Activated T-helper 2 cell treated with anti-CD3 and anti-CD28 coated beads, Interferon-gamma antibody, Interleukin-2, Interleukin-4, amounts not matched to agents 10 μg/mL and 5 μg/mL and 100 μg/mL, durations not matched to agents 14 hours and 24 hours and 36 hours (primary cell): Measurements from ENCODE around the gene PAPSS1. TPM values are rescaled to one million over a fixed set of nuclear protein-coding genes. Genes with fewer than 3 reads are reported as not detected.

Source experiments
- DNase-seq: peaks from one replicate; pipeline ENCODE4 v3.0.0; 2021; ENCODE audit warnings: low spot score
- H3K27ac Mint-ChIP-seq: one replicate; pipeline ENCODE4 v1.8.0; 2021; ENCODE audit warnings: mixed read lengths
- H3K27me3 Mint-ChIP-seq: one replicate; pipeline ENCODE4 v1.8.0; 2021; ENCODE audit warnings: low read depth, mixed read lengths
- H3K36me3 Mint-ChIP-seq: one replicate; pipeline ENCODE4 v1.8.0; 2021; ENCODE audit warnings: low read depth, mixed read lengths
- H3K4me1 Mint-ChIP-seq: one replicate; pipeline ENCODE4 v1.8.0; 2021; ENCODE audit warnings: low read depth, mixed read lengths
- H3K4me3 Mint-ChIP-seq: one replicate; pipeline ENCODE4 v1.8.0; 2021; ENCODE audit warnings: low read depth, mild to moderate bottlenecking, moderate library complexity, mixed read lengths
- H3K9me3 Mint-ChIP-seq: one replicate; pipeline ENCODE4 v1.8.0; 2021; ENCODE audit warnings: mixed read lengths
- intact Hi-C: fragments of 100-400 bp; cut with micrococcal nuclease; formaldehyde crosslinking; loops from one replicate; pipeline ENCODE4 v1.15.1; 2023
- total RNA-seq: library from RNA; stranded (reverse); gene quantifications from 2 replicates; pipeline ENCODE4 v1.2.3, GENCODE V29; 2022

Gene PAPSS1
- total RNA-seq, 1 donor from 2014 or later, result 36.9 TPM

- Mint-ChIP-seq H3K27ac (no peak overlapping the region), H3K36me3 (no peaks in the 10 kb centered on the region), H3K4me1 (no peaks in the 10 kb centered on the region), H3K9me3 (no peaks in the 10 kb centered on the region), H3K27me3 (no peaks in the 10 kb centered on the region), H3K4me3 (no peak overlapping the region)
- no peak for DNase-seq
- intact Hi-C loops, result no loop called here
Observed at GRCh38 chr4:107589269-107589668, 130.8 kb downstream of the PAPSS1 start.

DNA sequence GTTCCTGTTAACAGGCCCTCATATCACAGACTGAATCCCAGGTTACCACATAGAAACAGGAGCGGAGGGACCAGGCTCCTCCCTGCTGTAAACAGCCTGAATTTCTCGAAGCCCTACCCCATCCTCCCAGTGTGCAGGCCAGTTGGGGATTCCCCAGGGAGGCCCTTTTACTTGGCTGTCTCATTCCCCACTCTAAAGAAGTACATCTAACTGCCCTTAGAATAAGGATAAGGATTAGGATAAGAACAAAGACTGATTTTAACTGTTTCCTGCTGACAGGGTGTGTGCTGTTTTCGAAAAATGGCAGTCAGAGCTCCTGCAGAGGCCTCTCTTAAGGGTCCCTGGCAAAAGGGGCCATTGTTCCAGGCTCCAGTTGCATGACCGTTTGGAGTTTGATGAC, 133.7 kb downstream of the PAPSS1 start:
- DNase-seq, result no peak
- Mint-ChIP-seq H3K4me3 (no peak overlapping the region), H3K4me1 (no peaks in the 10 kb centered on the region), H3K27me3 (peaks cover 3% of the 10 kb centered on the region), H3K9me3 (no peaks in the 10 kb centered on the region), H3K36me3 (no peaks in the 10 kb centered on the region), H3K27ac (no peak overlapping the region)
- intact Hi-C loops, result no loop called here

DNA sequence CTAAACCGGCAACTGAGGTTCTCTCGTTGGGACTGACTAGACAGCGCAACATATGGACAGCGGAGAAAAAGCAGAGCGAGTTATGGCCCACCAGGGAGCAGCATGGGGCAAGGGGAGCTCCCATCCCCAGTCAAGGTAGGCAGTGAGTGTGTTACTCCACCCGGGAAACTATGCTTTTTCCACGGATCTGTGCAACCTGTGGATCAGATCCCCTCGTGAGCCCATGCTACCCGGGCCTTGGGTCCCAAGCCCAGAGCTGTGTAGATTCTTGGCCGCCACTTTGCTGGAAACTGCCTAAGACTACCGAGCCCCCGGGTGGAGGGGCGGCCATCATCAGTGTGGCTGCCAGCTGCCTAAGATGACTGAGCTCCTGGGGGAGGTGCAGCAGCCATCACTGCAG, 140.9 kb downstream of the PAPSS1 start:
- no peaks in the 10 kb centered on the region for H3K4me1 Mint-ChIP-seq
- H3K27ac Mint-ChIP-seq, result no peak overlapping the region
- H3K36me3 Mint-ChIP-seq, result no peaks in the 10 kb centered on the region
- intact Hi-C loops, result no loop called here
- H3K4me3 Mint-ChIP-seq, result no peak overlapping the region
- H3K27me3 Mint-ChIP-seq, result peaks cover 3% of the 10 kb centered on the region
- H3K9me3 Mint-ChIP-seq, result no peaks in the 10 kb centered on the region
- no peak for DNase-seq

DNA sequence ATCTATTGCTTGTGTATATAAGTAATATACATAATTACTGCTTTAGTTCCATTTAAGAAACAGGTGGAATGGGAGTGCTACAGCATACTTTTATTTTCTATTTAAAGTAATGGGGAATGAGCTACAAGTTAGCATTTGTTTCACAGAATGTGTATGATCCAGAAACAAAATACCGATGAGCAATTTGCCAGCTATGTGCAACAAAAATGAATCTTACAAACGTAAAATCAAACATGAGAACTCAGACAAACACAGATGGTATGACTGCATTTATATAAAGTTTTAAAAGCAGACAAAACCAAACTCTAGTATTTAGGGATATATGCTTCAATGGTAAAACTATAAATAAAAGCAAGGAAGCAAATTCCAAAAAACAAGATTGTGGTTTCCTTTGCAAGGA, 141.7 kb downstream of the PAPSS1 start:
- no peak overlapping the region for H3K27ac Mint-ChIP-seq
- H3K27me3 Mint-ChIP-seq, result peaks cover 3% of the 10 kb centered on the region
- DNase-seq, result no peak
- H3K4me1 Mint-ChIP-seq, result no peaks in the 10 kb centered on the region
- no peaks in the 10 kb centered on the region for H3K9me3 Mint-ChIP-seq
- H3K36me3 Mint-ChIP-seq, result no peaks in the 10 kb centered on the region
- intact Hi-C loops, result no loop called here
- H3K4me3 Mint-ChIP-seq, result no peak overlapping the region

- no peaks in the 10 kb centered on the region for H3K4me1 Mint-ChIP-seq
- peaks cover 3% of the 10 kb centered on the region for H3K27me3 Mint-ChIP-seq
- intact Hi-C loops, result no loop called here
- no peak overlapping the region for H3K27ac Mint-ChIP-seq
- no peak for DNase-seq
- H3K9me3 Mint-ChIP-seq, result no peaks in the 10 kb centered on the region
- H3K4me3 Mint-ChIP-seq, result no peak overlapping the region
- no peaks in the 10 kb centered on the region for H3K36me3 Mint-ChIP-seq
Observed at GRCh38 chr4:107577743-107578142, 142.3 kb downstream of the PAPSS1 start.

DNA sequence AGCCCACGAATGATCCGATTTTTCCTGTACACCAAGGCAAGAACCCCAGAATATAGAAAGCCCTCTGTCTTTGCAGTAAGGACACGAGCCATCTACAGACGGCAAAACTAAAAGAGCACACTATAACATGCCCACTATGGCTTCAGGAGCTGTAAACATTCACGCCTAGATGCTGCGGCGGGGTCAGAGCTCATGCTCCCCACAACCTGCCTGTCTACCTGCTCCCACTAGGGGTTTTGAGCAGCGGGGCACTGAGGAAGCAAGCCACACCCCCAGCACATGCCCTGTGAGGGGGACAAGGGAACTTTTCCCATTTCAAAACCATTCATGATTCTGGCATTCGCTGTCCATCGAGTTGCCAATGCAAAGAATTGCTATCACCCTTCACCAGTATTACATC, 144.8 kb downstream of the PAPSS1 start:
- Mint-ChIP-seq H3K36me3 (no peaks in the 10 kb centered on the region), H3K27ac (no peak overlapping the region), H3K4me3 (no peak overlapping the region), H3K4me1 (no peaks in the 10 kb centered on the region), H3K27me3 (no peaks in the 10 kb centered on the region), H3K9me3 (no peaks in the 10 kb centered on the region)
- no peak for DNase-seq
- intact Hi-C loops, result no loop called here

GRCh38 chr4:107572281-107572680, 147.8 kb downstream of the PAPSS1 start:
- Mint-ChIP-seq H3K9me3 (no peaks in the 10 kb centered on the region), H3K27ac (no peak overlapping the region), H3K4me3 (no peak overlapping the region), H3K36me3 (no peaks in the 10 kb centered on the region), H3K4me1 (no peaks in the 10 kb centered on the region), H3K27me3 (no peaks in the 10 kb centered on the region)
- intact Hi-C loops, result no loop called here
- DNase-seq, result no peak

DNA sequence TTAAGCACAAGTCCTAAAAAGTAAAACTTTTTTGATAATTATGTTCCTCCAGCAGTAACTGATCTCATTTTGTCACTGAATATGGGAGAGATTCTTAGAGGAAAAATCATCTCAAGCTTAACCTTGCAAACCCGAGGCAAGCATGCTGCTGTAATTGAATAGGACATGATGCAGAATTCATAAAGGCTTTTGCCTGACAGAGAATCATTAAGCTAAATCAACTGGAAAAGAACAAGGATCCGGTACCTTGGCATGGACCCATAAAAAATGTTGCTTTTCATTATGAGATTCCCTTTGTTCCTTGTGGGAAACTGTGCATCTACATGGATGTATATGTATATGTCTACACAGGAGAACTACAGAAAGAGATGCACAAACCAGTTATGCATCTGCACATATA, 149.1 kb downstream of the PAPSS1 start:
- intact Hi-C loops, result no loop called here
- Mint-ChIP-seq H3K36me3 (no peaks in the 10 kb centered on the region), H3K9me3 (no peaks in the 10 kb centered on the region), H3K27me3 (no peaks in the 10 kb centered on the region), H3K4me3 (no peak overlapping the region), H3K27ac (no peak overlapping the region), H3K4me1 (no peaks in the 10 kb centered on the region)
- DNase-seq, result no peak

- no peak overlapping the region for H3K4me3 Mint-ChIP-seq
- no peaks in the 10 kb centered on the region for H3K36me3 Mint-ChIP-seq
- no peak for DNase-seq
- no peaks in the 10 kb centered on the region for H3K27me3 Mint-ChIP-seq
- no peak overlapping the region for H3K27ac Mint-ChIP-seq
- peaks cover 3% of the 10 kb centered on the region for H3K9me3 Mint-ChIP-seq
- intact Hi-C loops, result no loop called here
- H3K4me1 Mint-ChIP-seq, result no peaks in the 10 kb centered on the region
Observed at GRCh38 chr4:107564326-107564725, 155.7 kb downstream of the PAPSS1 start.

Other genes with a start within 250 kb of the PAPSS1 start
- 0.50 and 1.0 TPM in 2 replicates for gene SGMS2, start 104.7 kb upstream of the PAPSS1 start, total RNA-seq
- 0.80 and 1.5 TPM in 2 replicates for gene CYP2U1, start 211.3 kb upstream of the PAPSS1 start, total RNA-seq